Suprapubic skin (tissue), 4 donors: Measurements from ENCODE around the gene NMT2. TPM values are rescaled to one million over a fixed set of nuclear protein-coding genes. Genes with fewer than 3 reads are reported as not detected.

Experiments used
- DNase-seq, 2 donors: peaks; one replicate each; pipeline ENCODE4 v3.0.0-alpha.2; 2019; ENCODE audit warnings: low spot score in 2 of 2
- H3K27ac ChIP-seq: fragments of 200-600 bp; sonication (generic); one replicate; pipeline ENCODE4 v1.5.1; 2019
- H3K27me3 ChIP-seq: fragments of 200-600 bp; sonication (generic); one replicate; pipeline ENCODE4 v1.5.1; 2019
- H3K36me3 ChIP-seq: fragments of 200-600 bp; sonication (generic); one replicate; pipeline ENCODE4 v1.5.1; 2019
- H3K4me1 ChIP-seq: fragments of 200-600 bp; sonication (generic); one replicate; pipeline ENCODE4 v1.5.1; 2019
- H3K4me3 ChIP-seq: fragments of 200-600 bp; sonication (generic); one replicate; pipeline ENCODE4 v1.5.1; 2019; ENCODE audit warnings: mild to moderate bottlenecking
- H3K9me3 ChIP-seq: fragments of 200-600 bp; sonication (generic); one replicate; pipeline ENCODE4 v1.5.1; 2019
- EP300 ChIP-seq: sonication (generic); formaldehyde crosslinking; IDR thresholded peaks from one replicate; pipeline ENCODE4 v1.6.1; 2017; ENCODE audit warnings: antibody characterized with exemption
- POLR2A ChIP-seq, 2 donors: fragments of 450-650 bp; IDR thresholded peaks; one replicate each; pipeline ENCODE4 v1.6.1; 2017; ENCODE audit warnings: antibody characterized with exemption in 2 of 2, mild to moderate bottlenecking in 2 of 2, moderate library complexity in 2 of 2
- POLR2AphosphoS5 ChIP-seq, 3 donors: sonication (generic); formaldehyde crosslinking; IDR thresholded peaks; one replicate each; pipeline ENCODE4 v1.6.1; 2017; ENCODE audit warnings: antibody characterized with exemption in 3 of 3
- WGBS: methylation state at CpG from one replicate; pipeline ENCODE4 v1.1.5; 2018; 5-methylcytosine and 5-hydroxymethylcytosine counted together
- total RNA-seq, 4 donors: library from RNA; depleted of rRNA; stranded (reverse); fragments of >200 nt; gene quantifications; one replicate each; pipeline ENCODE4 v1.1.0, GENCODE V29; 2016
- TF ChIP-seq, protein P1 (sequence below), 2 donors: fragments of 200-600 bp in 1 of 2; fragments of 450-650 bp in 1 of 2; sonication (generic) in 1 of 2; IDR thresholded peaks; one replicate each; pipeline ENCODE4 v1.5.1; 2016 to 2019; ENCODE audit warnings: antibody characterized with exemption in 2 of 2, mild to moderate bottlenecking in 1 of 2, moderate library complexity in 1 of 2

NMT2 gene
- total RNA-seq, 4 donors from 2014 or later, result 14.1 to 25.5 (median 16.6) TPM

- H3K36me3 ChIP-seq, result no peaks in the 10 kb centered on the region
- H3K9me3 ChIP-seq, result no peaks in the 10 kb centered on the region
- H3K4me1 ChIP-seq, result no peaks in the 10 kb centered on the region
- no peaks in the 10 kb centered on the region for H3K27me3 ChIP-seq
- H3K27ac ChIP-seq, result no peak overlapping the region
- 90% methylated on average over 5 of the region's 5 CpGs for WGBS
- no peak overlapping the region for H3K4me3 ChIP-seq
- DNase-seq, result no peak
- TF ChIP-seq POLR2A (IDR thresholded peaks at IDR 0.05), result no peak
- TF ChIP-seq POLR2AphosphoS5 (IDR thresholded peaks at IDR 0.05), result no peak
- TF ChIP-seq, protein P1, sequence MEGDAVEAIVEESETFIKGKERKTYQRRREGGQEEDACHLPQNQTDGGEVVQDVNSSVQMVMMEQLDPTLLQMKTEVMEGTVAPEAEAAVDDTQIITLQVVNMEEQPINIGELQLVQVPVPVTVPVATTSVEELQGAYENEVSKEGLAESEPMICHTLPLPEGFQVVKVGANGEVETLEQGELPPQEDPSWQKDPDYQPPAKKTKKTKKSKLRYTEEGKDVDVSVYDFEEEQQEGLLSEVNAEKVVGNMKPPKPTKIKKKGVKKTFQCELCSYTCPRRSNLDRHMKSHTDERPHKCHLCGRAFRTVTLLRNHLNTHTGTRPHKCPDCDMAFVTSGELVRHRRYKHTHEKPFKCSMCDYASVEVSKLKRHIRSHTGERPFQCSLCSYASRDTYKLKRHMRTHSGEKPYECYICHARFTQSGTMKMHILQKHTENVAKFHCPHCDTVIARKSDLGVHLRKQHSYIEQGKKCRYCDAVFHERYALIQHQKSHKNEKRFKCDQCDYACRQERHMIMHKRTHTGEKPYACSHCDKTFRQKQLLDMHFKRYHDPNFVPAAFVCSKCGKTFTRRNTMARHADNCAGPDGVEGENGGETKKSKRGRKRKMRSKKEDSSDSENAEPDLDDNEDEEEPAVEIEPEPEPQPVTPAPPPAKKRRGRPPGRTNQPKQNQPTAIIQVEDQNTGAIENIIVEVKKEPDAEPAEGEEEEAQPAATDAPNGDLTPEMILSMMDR (IDR thresholded peaks at IDR 0.05), result no peak
- TF ChIP-seq EP300, result no peak
Measured at GRCh38 chr10:15072358-15072757, 96.1 kb downstream of the NMT2 start.

DNA sequence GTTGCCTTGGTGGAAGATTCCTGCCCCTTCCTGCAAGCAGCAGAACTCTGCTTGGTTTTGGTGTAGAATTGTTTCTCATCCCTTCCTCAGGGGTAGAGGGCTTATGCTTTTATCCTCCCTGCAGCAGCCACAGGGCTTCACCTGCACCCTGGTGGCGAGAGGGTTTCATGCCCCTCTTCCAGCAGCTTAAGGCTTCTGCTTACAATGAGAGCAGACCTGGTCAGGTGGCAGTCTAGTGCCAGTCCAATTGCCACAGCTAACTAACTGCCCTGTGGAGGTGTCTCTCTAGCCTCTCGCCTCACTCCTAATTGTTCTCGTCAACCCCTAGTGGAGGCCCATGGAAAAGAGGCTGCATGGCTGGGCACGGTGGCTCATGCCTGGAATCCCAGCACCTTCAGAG lies 99.3 kb downstream of the NMT2 start:
- H3K4me1 ChIP-seq, result no peaks in the 10 kb centered on the region
- no peak for DNase-seq
- no peak for TF ChIP-seq POLR2AphosphoS5 (IDR thresholded peaks at IDR 0.05)
- no peak for TF ChIP-seq POLR2A (IDR thresholded peaks at IDR 0.05)
- no peak for TF ChIP-seq EP300
- TF ChIP-seq, protein P1 (IDR thresholded peaks at IDR 0.05), result no peak
- no peaks in the 10 kb centered on the region for H3K9me3 ChIP-seq
- H3K27ac ChIP-seq, result no peak overlapping the region
- no peaks in the 10 kb centered on the region for H3K36me3 ChIP-seq
- WGBS, result 90% methylated on average over 3 of the region's 4 CpGs
- H3K27me3 ChIP-seq, result no peaks in the 10 kb centered on the region
- no peak overlapping the region for H3K4me3 ChIP-seq

DNA sequence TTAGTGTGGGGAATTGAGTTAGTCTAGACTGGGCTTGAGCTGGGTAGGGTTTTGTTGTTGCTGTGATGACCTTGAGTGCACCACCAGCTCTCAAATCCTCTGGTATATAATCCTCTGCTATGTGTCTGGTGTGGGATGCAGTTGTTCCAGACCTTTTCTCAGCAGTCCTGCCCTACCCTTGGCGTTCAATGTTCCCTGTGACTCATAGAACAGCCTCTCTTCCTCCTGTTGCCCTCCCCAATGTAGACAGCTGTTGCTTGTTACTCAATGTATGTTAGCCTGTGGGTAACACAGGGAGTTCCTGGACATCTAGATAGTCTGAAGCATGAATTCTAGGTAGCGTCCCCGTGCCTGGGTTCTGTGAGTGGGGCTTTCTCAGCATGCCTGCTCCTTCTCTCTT lies 99.7 kb downstream of the NMT2 start:
- Histone ChIP-seq H3K36me3 (no peaks in the 10 kb centered on the region), H3K9me3 (no peaks in the 10 kb centered on the region), H3K4me1 (no peaks in the 10 kb centered on the region), H3K27me3 (no peaks in the 10 kb centered on the region), H3K27ac (no peak overlapping the region), H3K4me3 (no peak overlapping the region)
- WGBS, result 87% methylated on average over 3 of the region's 3 CpGs
- TF ChIP-seq EP300, result no peak
- no peak for TF ChIP-seq POLR2AphosphoS5 (IDR thresholded peaks at IDR 0.05)
- TF ChIP-seq, protein P1 (IDR thresholded peaks at IDR 0.05), result no peak
- no peak for DNase-seq

DNA sequence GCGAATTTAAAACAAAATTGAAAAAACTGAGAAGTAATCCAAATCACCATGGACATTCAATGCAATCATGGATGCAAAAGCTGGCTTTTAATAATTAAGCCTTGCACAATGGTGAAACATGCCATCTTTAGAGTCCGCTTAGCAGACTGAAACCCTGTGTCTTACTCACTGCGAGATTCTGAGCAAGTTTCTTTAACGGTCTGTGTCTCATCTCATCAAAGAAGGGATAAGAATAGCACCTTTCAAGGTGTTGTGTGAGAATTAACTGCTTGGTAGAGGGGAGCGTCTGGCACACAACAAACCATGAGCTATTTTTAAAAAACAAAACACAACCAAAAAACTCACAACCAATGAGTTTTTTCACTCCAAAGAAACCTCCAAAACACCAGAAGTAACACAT lies 101.3 kb downstream of the NMT2 start:
- H3K4me1 ChIP-seq, result no peaks in the 10 kb centered on the region
- no peak overlapping the region for H3K27ac ChIP-seq
- 83% methylated on average over 5 of the region's 5 CpGs for WGBS
- H3K36me3 ChIP-seq, result no peaks in the 10 kb centered on the region
- no peaks in the 10 kb centered on the region for H3K27me3 ChIP-seq
- no peaks in the 10 kb centered on the region for H3K9me3 ChIP-seq
- no peak for DNase-seq
- TF ChIP-seq EP300, result no peak
- TF ChIP-seq, protein P1 (IDR thresholded peaks at IDR 0.05), result no peak
- no peak for TF ChIP-seq POLR2AphosphoS5 (IDR thresholded peaks at IDR 0.05)
- TF ChIP-seq POLR2A (IDR thresholded peaks at IDR 0.05), result no peak
- no peak overlapping the region for H3K4me3 ChIP-seq

DNA sequence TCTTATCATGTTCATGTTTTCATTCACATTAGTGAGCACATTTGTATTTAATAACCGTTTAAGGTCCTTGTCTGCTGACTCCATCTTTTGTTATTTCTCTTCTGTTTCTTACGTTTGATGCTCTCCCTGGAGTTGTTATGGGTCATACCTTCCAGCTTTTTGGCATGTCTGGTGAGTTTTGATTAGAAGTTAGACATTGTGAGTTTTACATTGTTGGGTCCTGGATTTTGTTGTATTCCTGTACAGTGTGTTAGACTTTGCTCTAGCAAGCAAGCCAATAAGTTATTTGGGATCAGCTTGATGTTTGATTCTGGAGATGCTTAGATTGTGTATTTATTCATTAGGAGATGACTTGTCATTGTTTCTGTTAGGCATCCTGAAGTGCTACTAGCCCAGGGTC lies 107.9 kb downstream of the NMT2 start:
- no peaks in the 10 kb centered on the region for H3K4me1 ChIP-seq
- 84% methylated on average over 2 of the region's 2 CpGs for WGBS
- no peak overlapping the region for H3K27ac ChIP-seq
- TF ChIP-seq, protein P1 (IDR thresholded peaks at IDR 0.05), result no peak
- TF ChIP-seq EP300, result no peak
- no peak for TF ChIP-seq POLR2AphosphoS5 (IDR thresholded peaks at IDR 0.05)
- TF ChIP-seq POLR2A (IDR thresholded peaks at IDR 0.05), result no peak
- H3K36me3 ChIP-seq, result no peaks in the 10 kb centered on the region
- DNase-seq, result no peak
- no peaks in the 10 kb centered on the region for H3K9me3 ChIP-seq
- H3K4me3 ChIP-seq, result no peak overlapping the region
- H3K27me3 ChIP-seq, result no peaks in the 10 kb centered on the region
